SK-N-SH (cell line): ENCODE results near the gene SLC47A2. TPM values are rescaled to one million over a fixed set of nuclear protein-coding genes. Genes with fewer than 3 reads are reported as not detected.

Source experiments
- CTCF ChIA-PET: fragments of 300-600, 350-600 bp; formaldehyde crosslinking; extraction: SDS; loops from one replicate; lab custom pipeline; 2021; lab: Yijun Ruan, JAX
- POLR2A ChIA-PET: fragments of 350-600 bp; sonication (Branson Sonifier 250); formaldehyde crosslinking; extraction: SDS; loops from one replicate; lab custom pipeline; 2020; ENCODE audit warnings: antibody characterized with exemption, inconsistent platforms; lab: Yijun Ruan, JAX
- DNase-seq: peaks from one replicate; pipeline ENCODE4 v3.0.0; 2012
- H2AFZ ChIP-seq: fragments of 200-600 bp; sonication (generic); 2 replicates; pipeline ENCODE4 v1.8.1; 2016; ENCODE audit warnings: antibody characterized with exemption, mild to moderate bottlenecking, low read depth
- H3F3A ChIP-seq: fragments of 200-600 bp; sonication (generic); replicated peaks from 2 replicates; pipeline ENCODE3; 2016; ENCODE audit warnings: antibody characterized with exemption, mild to moderate bottlenecking; ENCODE audit not compliant: insufficient read depth
- H3K27ac ChIP-seq, 2 experiments: fragments of 200-500 bp in 1 of 2; fragments of 200-600 bp in 1 of 2; sonication (Bioruptor generic) in 1 of 2; sonication (generic), shearing (Covaris generic) in 1 of 2; 2 replicates each; pipeline versions ENCODE4 v1.5.1 to v1.6.1; 2014 to 2016; ENCODE audit warnings: low read depth in 2 of 2, inconsistent platforms in 1 of 2, low read length in 1 of 2, mild to moderate bottlenecking in 1 of 2, mixed read lengths in 1 of 2
- H3K27me3 ChIP-seq: fragments of 200-600 bp; sonication (generic), shearing (Covaris generic); 2 replicates; pipeline ENCODE4 v1.6.1; 2016; ENCODE audit warnings: mixed run types; ENCODE audit not compliant: insufficient read depth
- H3K36me3 ChIP-seq, 2 experiments: fragments of 200-500 bp in 1 of 2; fragments of 200-600 bp in 1 of 2; sonication (Bioruptor generic) in 1 of 2; sonication (generic) in 1 of 2; replicated peaks in 1 of 2; 2 replicates each; pipeline versions ENCODE3 to v1.5.1; 2014 to 2016; ENCODE audit warnings: low read length in 1 of 2, mild to moderate bottlenecking in 1 of 2; ENCODE audit not compliant: insufficient read depth in 2 of 2, control insufficient read depth in 1 of 2
- H3K4me1 ChIP-seq, 2 experiments: fragments of 200-500 bp in 1 of 2; fragments of 200-600 bp in 1 of 2; sonication (Bioruptor generic) in 1 of 2; sonication (generic), shearing (Covaris generic) in 1 of 2; 2 replicates each; pipeline versions ENCODE4 v1.5.1 to v1.6.1; 2014 to 2016; ENCODE audit warnings: low read depth in 1 of 2, low read length in 1 of 2, mixed run types in 1 of 2; ENCODE audit not compliant: insufficient read depth in 2 of 2, control insufficient read depth in 1 of 2
- H3K4me2 ChIP-seq: fragments of 200-600 bp; sonication (generic), shearing (Covaris generic); 2 replicates; pipeline ENCODE4 v1.6.1; 2017; ENCODE audit warnings: mixed run types
- H3K4me3 ChIP-seq, 2 experiments: fragments of 200-500 bp in 1 of 2; fragments of 200-600 bp in 1 of 2; sonication (Bioruptor generic) in 1 of 2; sonication (generic), shearing (Covaris generic) in 1 of 2; 2 replicates each; pipeline versions ENCODE4 v1.5.1 to v1.8.1; 2014 to 2016; ENCODE audit warnings: low read depth in 2 of 2, inconsistent platforms in 1 of 2, low read length in 1 of 2, mild to moderate bottlenecking in 1 of 2, mixed read lengths in 1 of 2, moderate library complexity in 1 of 2
- H3K79me2 ChIP-seq: fragments of 200-600 bp; sonication (generic); 2 replicates; pipeline ENCODE4 v1.8.1; 2017; ENCODE audit warnings: mild to moderate bottlenecking; ENCODE audit not compliant: insufficient read depth
- H3K9ac ChIP-seq: fragments of 200-600 bp; sonication (generic); 2 replicates; pipeline ENCODE4 v1.6.1; 2017; ENCODE audit warnings: mixed run types
- H3K9me2 ChIP-seq: fragments of 200-600 bp; sonication (generic); 2 replicates; pipeline ENCODE4 v1.6.1; 2017; ENCODE audit warnings: mixed run types
- H3K9me3 ChIP-seq: fragments of 200-600 bp; sonication (generic); 2 replicates; pipeline ENCODE4 v1.6.1; 2017; ENCODE audit warnings: mixed run types, mild to moderate bottlenecking, moderate library complexity
- H4K20me1 ChIP-seq: fragments of 200-600 bp; sonication (generic); 2 replicates; pipeline ENCODE4 v1.6.1; 2017; ENCODE audit warnings: mild to moderate bottlenecking, mixed run types; ENCODE audit not compliant: insufficient read depth
- CTCF ChIP-seq: fragments of 200-600 bp; sonication (generic); IDR thresholded peaks from 2 replicates; pipeline ENCODE4 v1.6.1; 2017; ENCODE audit warnings: antibody characterized with exemption, mild to moderate bottlenecking, moderate library complexity
- FOSL2 ChIP-seq: IDR thresholded peaks from 2 replicates; pipeline ENCODE4 v1.4.0; 2012; ENCODE audit warnings: low read depth, mild to moderate bottlenecking, moderate library complexity, borderline replicate concordance
- FOXM1 ChIP-seq: IDR thresholded peaks from 2 replicates; pipeline ENCODE4 v1.4.0; 2012; ENCODE audit warnings: low read depth, mild to moderate bottlenecking
- JUND ChIP-seq: IDR thresholded peaks from 2 replicates; pipeline ENCODE4 v1.4.0; 2012
- MEF2A ChIP-seq: IDR thresholded peaks from 2 replicates; pipeline ENCODE4 v1.4.0; 2012; ENCODE audit warnings: low read depth, borderline replicate concordance
- NRF1 ChIP-seq: IDR thresholded peaks from 2 replicates; pipeline ENCODE4 v1.6.1; 2012; ENCODE audit warnings: low read depth, mild to moderate bottlenecking, low read length
- POLR2AphosphoS5 ChIP-seq: IDR thresholded peaks from 2 replicates; pipeline ENCODE4 v1.6.1; 2012; ENCODE audit warnings: low read depth, low read length
- RAD21 ChIP-seq: IDR thresholded peaks from 2 replicates; pipeline ENCODE4 v1.6.1; 2012; ENCODE audit warnings: mild to moderate bottlenecking, low read length
- RCOR1 ChIP-seq: fragments of 150-350 bp; IDR thresholded peaks from 2 replicates; pipeline ENCODE4 v1.6.1; 2017; ENCODE audit warnings: antibody characterized with exemption, low read length
- REST ChIP-seq: IDR thresholded peaks from 2 replicates; pipeline ENCODE4 v1.6.1; 2012; ENCODE audit warnings: mild to moderate bottlenecking, low read depth, low read length, moderate library complexity
- RFX5 ChIP-seq: IDR thresholded peaks from 2 replicates; pipeline ENCODE4 v1.6.1; 2012; ENCODE audit warnings: mild to moderate bottlenecking, improper control_type of control experiment, low read length
- RXRA ChIP-seq: IDR thresholded peaks from 2 replicates; pipeline ENCODE4 v1.4.0; 2012; ENCODE audit warnings: low read depth, mild to moderate bottlenecking, borderline replicate concordance
- SMC3 ChIP-seq: IDR thresholded peaks from 2 replicates; pipeline ENCODE4 v1.6.1; 2012; ENCODE audit warnings: low read depth, low read length, improper control_type of control experiment
- TCF12 ChIP-seq: IDR thresholded peaks from 2 replicates; pipeline ENCODE4 v1.4.0; 2012
- TEAD4 ChIP-seq: IDR thresholded peaks from 2 replicates; pipeline ENCODE4 v1.4.0; 2012; ENCODE audit warnings: mild to moderate bottlenecking, borderline replicate concordance; ENCODE audit not compliant: insufficient read depth
- USF2 ChIP-seq: fragments of 150-350 bp; IDR thresholded peaks from 2 replicates; pipeline ENCODE4 v1.6.1; 2017; ENCODE audit warnings: antibody characterized with exemption, low read length, low read depth, borderline replicate concordance
- YY1 ChIP-seq: IDR thresholded peaks from 2 replicates; pipeline ENCODE4 v1.4.0; 2012; ENCODE audit warnings: low read depth, mild to moderate bottlenecking
- ZBTB33 ChIP-seq: IDR thresholded peaks from 2 replicates; pipeline ENCODE4 v1.4.0; 2012; ENCODE audit warnings: low read depth, borderline replicate concordance
- WGBS: methylation state at CpG from one replicate; pipeline ENCODE4 v1.1.6; 2017; ENCODE audit warnings: low lambda C conversion rate; 5-methylcytosine and 5-hydroxymethylcytosine counted together
- polyA plus RNA-seq, 3 experiments: library from polyadenylated mRNA; depleted of rRNA; stranded (reverse); fragments of >200 nt; gene quantifications; 2 replicates each; pipeline ENCODE4 v1.2.3, GENCODE V29; 2012

The SLC47A2 gene
- polyA plus RNA-seq, 1 of the 3 experiments (the other 2 are of a cell fraction): not detected

- Histone ChIP-seq H3K27ac (no peak overlapping the region), H2AFZ (no peak overlapping the region), H3K9ac (no peak overlapping the region), H3K9me2 (no peaks in the 10 kb centered on the region), H3K9me3 (no peaks in the 10 kb centered on the region), H3K4me3 (no peak overlapping the region), H3K27me3 (no peaks in the 10 kb centered on the region), H3K4me1 (no peaks in the 10 kb centered on the region), H3K79me2 (no peaks in the 10 kb centered on the region), H3F3A (no peaks in the 10 kb centered on the region), H4K20me1 (no peaks in the 10 kb centered on the region), H3K4me2 (no peak overlapping the region), H3K36me3 (peaks cover 0 to 16% of the 10 kb centered on the region in 2 experiments)
- TF ChIP-seq USF2 (no peak), FOSL2 (no peak), TEAD4 (no peak), TCF12 (no peak), JUND (no peak), RFX5 (no peak), FOXM1 (no peak), NRF1 (no peak), RAD21 (no peak), YY1 (no peak), ZBTB33 (no peak)
- ChIA-PET CTCF (interaction anchor here (1.0 to 1.2 kb wide), 2 partner anchors 30 to 89 kb away, joined by 3 to 4 read pairs; no protein-coding TSS in a partner anchor), POLR2A (no interaction called here)
- WGBS: 92% methylated on average over 5 of the region's 5 CpGs
- DNase-seq: no peak
Measured at GRCh38 chr17:19677736-19678379, 38.5 kb downstream of the SLC47A2 start.

GRCh38 chr17:19676896-19677295, 39.5 kb downstream of the SLC47A2 start:
- Histone ChIP-seq H3F3A (no peaks in the 10 kb centered on the region), H3K36me3 (peaks cover 0 to 18% of the 10 kb centered on the region in 2 experiments), H2AFZ (no peak overlapping the region), H3K4me3 (no peak overlapping the region), H3K9me2 (no peaks in the 10 kb centered on the region), H3K79me2 (no peaks in the 10 kb centered on the region), H3K27ac (no peak overlapping the region), H3K9me3 (no peaks in the 10 kb centered on the region), H3K9ac (no peak overlapping the region), H4K20me1 (no peaks in the 10 kb centered on the region), H3K4me2 (no peak overlapping the region), H3K27me3 (no peaks in the 10 kb centered on the region), H3K4me1 (no peaks in the 10 kb centered on the region)
- CTCF ChIA-PET: interaction anchor here (1.2 kb wide), 1 partner anchor 29 kb away, joined by 4 read pairs; no protein-coding TSS in a partner anchor
- POLR2A ChIA-PET: no interaction called here
- 95% methylated on average over 4 of the region's 4 CpGs for WGBS
- DNase-seq: no peak
- TF ChIP-seq POLR2AphosphoS5: no peak
- TF ChIP-seq YY1: no peak
- TF ChIP-seq MEF2A: no peak
- TF ChIP-seq RCOR1: no peak
- no peak for TF ChIP-seq CTCF
- TF ChIP-seq REST: no peak
- TF ChIP-seq RXRA: no peak
- no peak for TF ChIP-seq SMC3
- no peak for TF ChIP-seq ZBTB33
